NB4 (cell line): ENCODE results near the gene FAM3C.
"Not testable (repeated sequence)": the region's sequence is repeated elsewhere in the genome, so short reads cannot be mapped to it uniquely, and the experiment has no call there.

ENCODE experiments used
- DNase-seq: peaks from one replicate; pipeline ENCODE4 v3.0.0; 2010; ENCODE audit warnings: low read depth
- H3K4me3 ChIP-seq: one replicate; pipeline ENCODE4 v1.5.1; 2011; ENCODE audit warnings: mild to moderate bottlenecking, low read depth, low read length, moderate library complexity
- MYC ChIP-seq: IDR thresholded peaks from 2 replicates; pipeline ENCODE4 v1.6.1; 2011; ENCODE audit warnings: low read depth, low read length
- POLR2A ChIP-seq: IDR thresholded peaks from 2 replicates; pipeline ENCODE4 v1.6.1; 2011; ENCODE audit warnings: mild to moderate bottlenecking; ENCODE audit not compliant: insufficient read length; ENCODE audit errors: extremely low read depth
- TF ChIP-seq, protein P1 (sequence below): IDR thresholded peaks from 2 replicates; pipeline ENCODE4 v1.6.1; 2011; ENCODE audit warnings: low read depth, low read length
- TF ChIP-seq, protein P2 (sequence below): IDR thresholded peaks from one replicate; pipeline ENCODE4 v1.5.1; 2012; ENCODE audit warnings: low read depth, low read length

FAM3C gene, protein sequence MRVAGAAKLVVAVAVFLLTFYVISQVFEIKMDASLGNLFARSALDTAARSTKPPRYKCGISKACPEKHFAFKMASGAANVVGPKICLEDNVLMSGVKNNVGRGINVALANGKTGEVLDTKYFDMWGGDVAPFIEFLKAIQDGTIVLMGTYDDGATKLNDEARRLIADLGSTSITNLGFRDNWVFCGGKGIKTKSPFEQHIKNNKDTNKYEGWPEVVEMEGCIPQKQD

DNA sequence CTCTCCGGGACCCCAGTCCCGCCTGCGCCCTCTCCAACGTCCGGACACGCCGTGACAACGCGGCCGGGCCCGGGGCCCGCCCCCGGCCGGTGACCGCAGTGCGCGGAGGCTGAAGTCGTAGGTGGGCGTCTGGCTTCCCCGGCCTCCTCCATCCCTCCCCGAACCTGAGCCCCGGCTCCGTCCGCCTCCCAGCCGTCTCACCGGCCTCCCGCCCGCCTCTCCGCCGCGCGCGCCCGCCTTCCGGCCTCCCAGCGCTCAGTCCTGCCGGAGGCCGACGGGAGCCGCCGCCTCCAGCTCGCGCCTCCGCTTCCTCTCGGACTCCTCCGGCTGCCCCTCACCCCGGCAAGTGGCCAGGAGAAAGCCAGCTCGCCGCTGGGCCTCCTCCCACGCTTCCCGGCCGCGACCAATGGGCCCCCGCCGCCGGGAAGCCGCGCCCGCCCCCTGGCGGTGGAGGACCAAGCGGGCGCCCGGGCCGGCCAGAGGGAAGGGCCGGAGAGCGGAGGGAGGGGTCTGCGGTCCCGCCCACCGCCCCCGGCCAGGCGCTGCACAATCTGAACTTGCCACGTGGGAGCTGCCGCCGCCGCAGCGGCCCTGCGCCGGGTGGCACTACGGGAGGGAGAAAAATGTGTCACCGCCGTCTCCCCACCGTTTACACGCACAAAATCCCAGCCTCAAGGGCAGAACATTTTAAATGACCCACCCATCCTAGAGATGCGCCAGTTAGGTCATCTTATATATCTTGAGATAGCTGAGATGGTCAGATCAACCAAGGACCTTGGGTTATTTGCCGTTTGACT, at the start of gene FAM3C:
Gene FAM3C (minus strand): TSS at position 348 of the 797 bp plus-strand sequence. CDS start 13,339 bp downstream, outside the sequence.
- H3K4me3 ChIP-seq: peak within 1 kb of the TSS; percentile 89
- TF ChIP-seq MYC (peak; percentile 98), POLR2A (peak; percentile 67)
- TF ChIP-seq, protein P1, sequence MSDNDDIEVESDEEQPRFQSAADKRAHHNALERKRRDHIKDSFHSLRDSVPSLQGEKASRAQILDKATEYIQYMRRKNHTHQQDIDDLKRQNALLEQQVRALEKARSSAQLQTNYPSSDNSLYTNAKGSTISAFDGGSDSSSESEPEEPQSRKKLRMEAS: peak; percentile 97
- TF ChIP-seq, protein P2, sequence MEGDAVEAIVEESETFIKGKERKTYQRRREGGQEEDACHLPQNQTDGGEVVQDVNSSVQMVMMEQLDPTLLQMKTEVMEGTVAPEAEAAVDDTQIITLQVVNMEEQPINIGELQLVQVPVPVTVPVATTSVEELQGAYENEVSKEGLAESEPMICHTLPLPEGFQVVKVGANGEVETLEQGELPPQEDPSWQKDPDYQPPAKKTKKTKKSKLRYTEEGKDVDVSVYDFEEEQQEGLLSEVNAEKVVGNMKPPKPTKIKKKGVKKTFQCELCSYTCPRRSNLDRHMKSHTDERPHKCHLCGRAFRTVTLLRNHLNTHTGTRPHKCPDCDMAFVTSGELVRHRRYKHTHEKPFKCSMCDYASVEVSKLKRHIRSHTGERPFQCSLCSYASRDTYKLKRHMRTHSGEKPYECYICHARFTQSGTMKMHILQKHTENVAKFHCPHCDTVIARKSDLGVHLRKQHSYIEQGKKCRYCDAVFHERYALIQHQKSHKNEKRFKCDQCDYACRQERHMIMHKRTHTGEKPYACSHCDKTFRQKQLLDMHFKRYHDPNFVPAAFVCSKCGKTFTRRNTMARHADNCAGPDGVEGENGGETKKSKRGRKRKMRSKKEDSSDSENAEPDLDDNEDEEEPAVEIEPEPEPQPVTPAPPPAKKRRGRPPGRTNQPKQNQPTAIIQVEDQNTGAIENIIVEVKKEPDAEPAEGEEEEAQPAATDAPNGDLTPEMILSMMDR: peak; percentile 57
- DNase-seq: peak; percentile 96

DNA sequence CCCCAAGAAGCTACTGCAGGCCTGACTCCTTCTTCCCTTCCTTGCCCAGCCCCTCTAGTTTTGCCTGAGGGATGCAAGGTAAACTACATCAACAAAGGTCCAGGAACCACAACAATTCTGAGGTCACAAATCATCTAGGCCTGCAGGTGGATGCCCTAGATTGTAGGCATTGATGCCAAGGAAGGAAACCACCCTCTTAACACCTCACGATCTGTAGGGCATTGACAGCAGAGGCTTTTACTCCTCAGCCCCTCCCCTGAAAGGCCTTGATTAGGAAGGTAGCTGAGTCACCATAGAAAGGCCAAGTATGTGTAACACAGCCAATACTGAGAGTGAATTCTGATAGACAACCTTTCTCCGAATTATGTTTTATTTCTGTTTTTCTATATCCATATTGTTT, 46.7 kb upstream of the FAM3C start:
- TF ChIP-seq MYC (no peak), POLR2A (no peak)
- TF ChIP-seq, protein P1: no peak
- TF ChIP-seq, protein P2: no peak
- no peak overlapping the region for H3K4me3 ChIP-seq
- DNase-seq: no peak

DNA sequence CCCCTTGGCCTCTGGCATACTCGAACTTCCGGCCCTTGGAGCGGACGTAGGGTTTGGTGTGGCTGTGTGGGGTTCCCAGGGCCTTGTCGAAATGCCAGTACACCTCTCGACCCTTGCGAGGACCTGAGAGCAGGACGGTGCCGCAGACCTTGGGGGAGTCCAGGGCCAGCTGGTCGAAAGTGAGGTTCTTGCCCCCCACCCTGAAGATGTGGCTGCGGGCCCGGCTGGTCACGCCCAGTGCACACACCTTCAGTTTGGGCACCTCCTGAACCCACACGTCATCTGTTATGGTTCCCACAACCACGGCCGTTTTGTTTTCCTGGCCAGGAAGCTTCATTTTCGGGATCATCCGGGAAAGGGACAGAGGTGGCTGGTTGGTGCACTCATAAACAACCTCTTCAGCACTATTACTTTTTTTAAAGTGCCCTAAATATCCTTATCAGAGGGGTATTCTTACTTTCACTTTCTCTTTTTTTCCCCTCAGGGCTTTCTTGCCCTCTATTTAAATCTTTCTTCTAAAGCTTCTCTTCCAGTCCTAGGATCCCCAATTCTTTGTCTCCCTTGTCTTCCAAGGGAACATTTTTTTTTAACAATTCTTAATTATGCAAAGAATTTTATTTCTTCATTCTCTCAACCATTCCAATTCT, 44.9 kb upstream of the FAM3C start:
- no peak overlapping the region for H3K4me3 ChIP-seq
- TF ChIP-seq MYC (no peak), POLR2A (no peak)
- TF ChIP-seq, protein P2: no peak
- TF ChIP-seq, protein P1: no peak
- DNase-seq: no peak

DNA sequence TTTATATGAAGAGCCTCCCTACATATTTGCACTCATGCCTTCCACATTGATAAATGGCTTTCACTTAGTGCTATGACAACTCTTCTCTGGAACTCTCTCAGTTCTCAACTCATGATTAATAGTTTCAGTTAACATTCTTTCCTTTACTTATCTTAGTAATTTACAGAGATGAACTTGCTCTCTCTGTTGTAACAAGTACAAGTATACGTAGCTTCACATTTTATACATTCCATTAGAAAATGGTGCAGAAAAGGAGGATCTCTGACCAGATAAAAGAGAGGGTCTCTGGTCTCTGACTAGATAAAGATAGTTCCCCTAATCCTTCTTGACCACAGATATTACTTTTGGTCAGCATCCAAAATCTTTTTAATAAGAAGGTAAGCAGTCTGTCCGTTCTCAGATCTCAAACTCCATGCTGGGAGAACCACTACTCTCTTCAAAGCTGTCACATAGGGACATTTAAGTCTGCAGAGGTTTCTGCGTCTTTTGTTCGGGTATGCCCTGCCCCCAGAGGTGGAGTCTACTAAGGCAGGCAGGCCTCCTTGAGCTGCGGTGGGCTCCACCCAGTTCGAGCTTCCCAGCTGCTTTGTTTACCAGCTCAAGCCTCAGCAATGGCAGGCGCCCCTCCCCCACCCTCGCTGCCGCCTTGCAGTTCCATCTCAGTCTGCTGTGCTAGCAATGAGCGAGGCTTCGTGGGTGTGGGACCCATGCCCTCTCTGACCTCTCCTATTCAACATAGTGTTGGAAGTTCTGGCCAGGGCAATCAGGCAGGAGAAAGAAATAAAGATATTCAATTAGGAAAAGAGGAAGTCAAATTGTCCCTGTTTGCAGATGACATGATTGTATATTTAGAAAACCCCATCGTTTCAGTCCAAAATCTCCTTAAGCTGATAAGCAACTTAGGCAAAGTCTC, 42.2 kb upstream of the FAM3C start:
- peak; percentile 66 for DNase-seq
- H3K4me3 ChIP-seq: not testable (repeated sequence)

DNA sequence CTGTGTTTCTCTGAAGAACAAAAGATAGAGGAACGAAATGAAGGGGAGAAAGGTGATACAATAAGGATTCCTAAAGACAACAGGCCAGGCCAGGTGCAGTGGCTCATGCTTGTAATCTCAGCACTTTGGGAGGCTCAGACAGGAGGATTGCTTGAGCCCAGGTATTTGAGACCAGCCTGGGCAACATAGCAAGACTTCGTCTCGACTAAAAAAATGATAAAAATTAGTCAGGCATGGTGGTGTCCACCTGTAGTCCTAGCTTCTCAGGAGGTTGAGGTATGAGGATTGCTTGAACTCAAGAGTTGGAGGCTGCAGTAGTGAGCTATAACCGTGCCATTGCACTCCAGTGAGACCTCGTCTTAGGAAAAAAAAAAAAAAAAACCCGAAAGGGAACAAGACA, 41.4 kb upstream of the FAM3C start:
- DNase-seq: no peak
- TF ChIP-seq, protein P2: no peak
- TF ChIP-seq, protein P1: no peak
- TF ChIP-seq MYC (no peak), POLR2A (no peak)
- H3K4me3 ChIP-seq: no peak overlapping the region

DNA sequence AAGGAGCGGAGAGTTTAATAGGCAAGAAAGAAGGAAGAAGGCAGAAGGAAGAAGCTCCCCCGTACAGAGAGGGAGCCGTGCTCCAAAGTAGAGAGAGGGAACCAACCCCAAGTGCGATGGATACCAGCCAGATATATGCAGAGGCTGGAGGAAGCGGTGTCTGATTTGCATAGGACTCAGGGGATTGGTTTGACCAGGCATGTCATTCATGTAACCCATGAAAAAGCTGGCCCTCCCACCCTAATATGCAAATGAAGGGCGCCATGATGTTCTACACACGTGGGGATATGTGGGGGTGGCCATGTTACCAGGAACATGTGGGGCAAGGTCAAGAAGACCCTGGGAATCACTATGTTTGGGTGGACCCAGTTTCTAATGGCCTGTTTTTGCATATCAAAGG, 40.6 kb upstream of the FAM3C start:
- H3K4me3 ChIP-seq: no peak overlapping the region
- TF ChIP-seq, protein P1: no peak
- TF ChIP-seq POLR2A: no peak
- TF ChIP-seq, protein P2: no peak
- TF ChIP-seq MYC: no peak
- no peak for DNase-seq
